Activated CD8-positive, alpha-beta memory T cell treated with anti-CD3 and anti-CD28 coated beads for 1 hour (primary cell): Measurements from ENCODE around the gene CCT7.
"Not testable (repeated sequence)": the region's sequence is repeated elsewhere in the genome, so short reads cannot be mapped to it uniquely, and the experiment has no call there.

Experiments
- DNase-seq, 2 donors: peaks; one replicate each; pipeline ENCODE4 v3.0.0-alpha.2; 2020; ENCODE audit warnings: low read depth in 1 of 2; ENCODE audit errors: extremely low read depth in 1 of 2

CCT7 gene

GRCh38 chr2:73254343-73255006, 20.4 kb downstream of the CCT7 start:
- DNase-seq: no peak

GRCh38 chr2:73255007-73255644, 21.0 kb downstream of the CCT7 start:
- DNase-seq: no peak

GRCh38 chr2:73255907-73256617, 22.0 kb downstream of the CCT7 start:
- DNase-seq: no peak

- no peak for DNase-seq
Observed at GRCh38 chr2:73256618-73256922, 22.5 kb downstream of the CCT7 start.

DNA sequence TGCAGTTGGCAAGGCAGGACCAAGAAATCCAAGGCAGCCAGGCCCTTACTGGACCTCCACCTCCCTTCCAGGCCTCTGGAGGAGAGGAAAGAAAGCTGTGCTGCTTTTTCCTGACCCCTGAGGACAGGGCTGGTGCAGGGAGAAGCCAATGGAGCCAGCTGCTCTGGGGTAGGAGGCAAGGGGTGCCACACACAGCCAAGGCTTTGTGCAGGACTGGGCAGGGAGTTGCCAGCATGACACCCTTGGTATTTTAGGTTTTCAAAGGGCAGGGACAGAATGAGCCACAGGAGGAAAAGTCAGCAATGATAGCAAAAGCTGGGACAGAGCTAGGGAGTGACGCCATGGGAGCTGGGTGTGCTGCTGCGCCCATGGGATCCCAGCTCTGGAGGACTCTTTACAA, 22.9 kb downstream of the CCT7 start:
- DNase-seq: no peak

- no peak for DNase-seq
Observed at GRCh38 chr2:73257425-73258125, 23.5 kb downstream of the CCT7 start.

GRCh38 chr2:73258186-73258912, 24.2 kb downstream of the CCT7 start:
- no peak for DNase-seq

- no peak for DNase-seq
Observed at GRCh38 chr2:73258913-73259215, 24.8 kb downstream of the CCT7 start.

DNA sequence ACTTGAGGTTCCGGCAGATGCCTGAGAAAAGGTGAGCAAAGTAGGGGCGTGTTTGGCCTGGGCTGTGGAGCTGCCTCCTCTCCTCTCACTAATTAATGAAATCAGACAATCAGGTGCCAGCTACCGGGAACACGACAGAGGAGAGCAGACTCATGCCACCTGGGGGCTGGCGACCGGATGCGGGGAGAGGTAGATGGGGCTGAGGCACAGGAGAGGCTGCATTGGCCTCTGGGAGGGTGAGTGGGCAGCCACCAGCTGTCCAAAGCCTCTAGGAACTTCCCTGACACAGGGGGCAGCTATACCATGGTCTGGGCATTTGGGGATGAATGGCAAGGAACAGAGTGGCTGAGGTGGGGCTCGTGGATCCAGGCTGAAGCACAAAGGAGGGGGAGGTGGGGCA, 25.2 kb downstream of the CCT7 start:
- DNase-seq: no peak

DNA sequence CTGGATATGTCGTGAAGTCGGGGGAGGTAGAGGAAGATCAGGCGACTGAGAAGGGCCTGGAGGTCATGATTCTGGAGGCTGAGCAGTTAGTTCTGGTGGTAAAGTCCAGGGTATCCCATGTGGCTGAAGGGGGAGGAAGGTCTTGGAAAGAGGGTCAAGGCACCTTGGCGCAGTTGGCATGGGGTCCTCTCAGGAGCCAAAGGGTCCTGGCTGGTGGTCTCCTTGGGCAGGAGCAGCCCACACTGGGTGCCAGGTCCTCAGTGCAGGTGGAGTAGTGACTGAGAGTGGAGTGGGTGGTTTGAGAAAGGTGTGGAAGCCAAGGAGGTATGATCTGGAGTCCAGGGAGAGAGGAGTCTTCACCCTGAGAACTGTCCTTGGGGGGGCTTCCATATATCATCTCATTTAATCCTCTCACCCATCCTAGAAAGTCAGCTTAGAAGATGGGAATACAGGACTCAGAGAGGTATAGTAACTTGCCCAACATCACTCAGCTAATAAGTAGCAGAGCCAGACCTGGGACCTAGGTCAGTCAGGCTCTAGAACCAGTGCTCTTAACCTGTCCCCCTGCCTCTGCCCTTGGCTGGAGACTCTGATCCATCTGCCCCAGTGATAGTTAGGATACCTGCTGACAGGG, 25.7 kb downstream of the CCT7 start:
- DNase-seq: no peak

- no peak for DNase-seq
Observed at GRCh38 chr2:73260338-73260984, 26.4 kb downstream of the CCT7 start.

DNA sequence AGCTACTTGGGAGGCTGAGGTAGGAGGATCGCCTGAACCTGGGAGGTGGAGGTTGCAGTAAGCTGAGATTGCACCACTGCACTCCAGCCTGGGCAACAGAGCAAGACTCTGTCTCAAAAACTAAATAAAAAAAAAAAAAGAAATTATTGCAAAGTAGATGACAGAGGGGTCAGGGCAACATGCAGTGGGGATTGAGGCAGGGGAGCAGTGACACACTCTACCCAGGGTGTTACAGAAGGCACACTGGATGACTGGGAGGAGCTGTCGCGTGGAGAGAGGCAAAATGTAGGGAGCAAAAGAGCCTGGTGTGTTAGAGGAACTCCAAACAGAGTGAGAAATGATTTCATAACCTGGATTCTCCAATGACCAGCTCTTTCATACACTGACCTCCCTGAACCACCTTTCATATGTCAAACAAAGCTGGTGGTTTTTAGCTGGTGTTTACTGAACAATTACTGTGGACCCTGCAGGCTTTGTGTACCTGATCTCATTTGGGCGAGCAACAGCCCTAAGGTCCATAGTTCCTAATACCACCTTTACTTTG, 28.1 kb downstream of the CCT7 start:
- no peak for DNase-seq

- not testable (repeated sequence) for DNase-seq
Observed at GRCh38 chr2:73262691-73263429, 28.8 kb downstream of the CCT7 start.

DNA sequence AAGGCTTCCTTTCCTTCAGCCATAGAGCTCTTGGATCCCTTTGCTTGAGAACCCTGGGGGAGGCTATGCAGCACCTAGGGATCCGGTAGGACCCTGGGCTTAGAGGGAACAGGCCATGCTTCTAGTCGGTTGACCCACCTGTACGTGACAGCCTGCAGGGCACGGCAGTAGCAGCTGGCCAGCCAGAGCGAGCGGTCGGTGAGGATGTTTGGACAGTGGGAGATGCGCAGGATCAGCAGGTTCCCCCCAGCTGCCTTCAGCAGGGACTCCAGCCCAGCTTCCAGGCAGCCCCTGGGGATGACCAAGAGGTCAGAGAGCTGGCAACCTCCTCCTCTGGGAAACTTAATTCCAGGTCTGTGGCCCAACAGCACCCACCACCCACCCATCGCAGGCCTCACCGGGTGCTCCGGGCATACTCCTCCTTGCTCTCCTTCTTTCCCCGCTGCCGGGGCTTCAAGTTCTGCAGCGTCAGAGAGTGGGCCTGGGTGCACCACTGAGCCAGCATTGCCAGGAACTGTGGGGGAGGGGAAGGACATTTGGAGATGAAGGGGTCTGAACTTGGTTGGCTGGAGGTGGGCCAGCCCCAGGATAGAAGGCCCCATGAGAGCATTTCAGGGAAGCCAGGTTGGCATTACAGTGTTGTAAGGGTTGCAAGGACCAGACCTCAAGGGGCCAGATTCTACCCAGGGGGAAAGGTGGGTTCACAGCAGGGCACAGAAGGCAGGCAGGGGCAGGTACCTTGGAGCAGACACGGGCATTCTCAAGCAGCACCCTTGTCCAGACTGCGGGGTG, 29.6 kb downstream of the CCT7 start:
- DNase-seq: no peak

DNA sequence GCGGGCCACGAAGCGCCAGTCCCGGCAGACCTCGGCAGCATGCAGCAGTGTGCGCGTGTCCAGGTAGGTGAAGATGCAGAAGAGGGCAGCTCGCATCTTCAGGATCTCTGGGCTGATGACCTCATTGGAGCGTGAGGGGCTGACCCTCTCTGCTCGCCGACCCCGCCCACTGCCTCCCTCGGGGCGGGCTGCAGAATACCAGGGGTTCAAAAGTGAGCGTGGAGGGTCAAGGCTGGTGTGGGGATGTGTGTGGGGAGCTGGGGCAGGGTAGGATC, 30.2 kb downstream of the CCT7 start:
- DNase-seq: no peak

GRCh38 chr2:73264783-73265182, 30.7 kb downstream of the CCT7 start:
- DNase-seq: no peak

- DNase-seq: no peak
Observed at GRCh38 chr2:73265298-73266060, 31.4 kb downstream of the CCT7 start.
